Fibroblast of lung (primary cell): ENCODE results near the gene SLC39A5. TPM values are rescaled to one million over a fixed set of nuclear protein-coding genes. Genes with fewer than 3 reads are reported as not detected.
A peak's percentile ranks its signal among the peaks of the same experiment; 100 is the strongest.

Source experiments
- DNase-seq, 2 donors: peaks; one replicate each; pipeline versions ENCODE4 v3.0.0 to v3.0.0-alpha.2; 2010; ENCODE audit warnings: low read depth in 2 of 2
- H2AFZ ChIP-seq: 2 replicates; pipeline ENCODE4 v1.5.1; 2012; ENCODE audit warnings: low read length, control low read depth, inconsistent platforms
- H3K27ac ChIP-seq: 2 replicates; pipeline ENCODE4 v1.5.1; 2011; ENCODE audit warnings: low read length, control low read depth; ENCODE audit not compliant: insufficient read depth
- H3K27me3 ChIP-seq: 2 replicates; pipeline ENCODE4 v1.5.1; 2011; ENCODE audit warnings: mild to moderate bottlenecking, low read length; ENCODE audit not compliant: control insufficient read depth, insufficient read depth
- H3K36me3 ChIP-seq: 2 replicates; pipeline ENCODE4 v1.5.1; 2011; ENCODE audit warnings: low read length; ENCODE audit not compliant: control insufficient read depth, insufficient read depth
- H3K4me1 ChIP-seq: 2 replicates; pipeline ENCODE4 v1.5.1; 2011; ENCODE audit warnings: low read length; ENCODE audit not compliant: control insufficient read depth, insufficient read depth; ENCODE audit errors: extremely low read depth
- H3K4me2 ChIP-seq: 2 replicates; pipeline ENCODE4 v1.5.1; 2011; ENCODE audit warnings: low read length, control low read depth; ENCODE audit not compliant: insufficient read depth; ENCODE audit errors: extremely low read depth
- H3K4me3 ChIP-seq, 4 experiments: fragments of 200-600 bp in 1 of 4; sonication (generic) in 1 of 4; replicated peaks in 1 of 4; 2 replicates each; pipeline ENCODE4 v1.5.1; 2011 to 2016; ENCODE audit warnings: low read length in 4 of 4, low read depth in 3 of 4, mild to moderate bottlenecking in 3 of 4, control low read depth in 2 of 4, inconsistent platforms in 1 of 4, mixed read lengths in 1 of 4; ENCODE audit not compliant: insufficient read depth in 1 of 4; ENCODE audit errors: control extremely low read depth in 1 of 4
- H3K79me2 ChIP-seq: 2 replicates; pipeline ENCODE4 v1.5.1; 2012; ENCODE audit warnings: mild to moderate bottlenecking, low read length, inconsistent platforms; ENCODE audit not compliant: control insufficient read depth, insufficient read depth
- H3K9ac ChIP-seq: 2 replicates; pipeline ENCODE4 v1.5.1; 2011; ENCODE audit warnings: mild to moderate bottlenecking, low read length, control low read depth; ENCODE audit not compliant: insufficient read depth
- H3K9me3 ChIP-seq: 2 replicates; pipeline ENCODE4 v1.5.1; 2012; ENCODE audit warnings: low read depth, low read length; ENCODE audit not compliant: control insufficient read depth, insufficient read depth
- H4K20me1 ChIP-seq: 2 replicates; pipeline ENCODE4 v1.5.1; 2011; ENCODE audit warnings: low read length; ENCODE audit not compliant: control insufficient read depth, insufficient read depth; ENCODE audit errors: extremely low read depth
- CTCF ChIP-seq, 2 donors: IDR thresholded peaks in 1 of 2; conservative IDR thresholded peaks in 1 of 2; 1 replicate in 1 of 2; 2 replicates in 1 of 2; pipeline ENCODE4 v1.5.1; 2011 to 2012; ENCODE audit warnings: low read length in 2 of 2, control low read depth in 1 of 2, inconsistent platforms in 1 of 2, low read depth in 1 of 2, mild to moderate bottlenecking in 1 of 2
- EZH2 ChIP-seq: IDR thresholded peaks from 2 replicates; pipeline ENCODE4 v1.5.1; 2012; ENCODE audit warnings: low read length, control low read depth, mild to moderate bottlenecking; ENCODE audit errors: missing control alignments
- polyA plus RNA-seq, 2 donors: library from polyadenylated mRNA; depleted of rRNA in 1 of 2; stranded (reverse) in 1 of 2; unstranded in 1 of 2; fragments of >200 nt; gene quantifications; 2 replicates each; pipeline ENCODE4 v1.2.1, GENCODE V29; 2011 to 2012; ENCODE audit warnings: missing spikeins in 1 of 2
- total RNA-seq: library from RNA; depleted of rRNA; stranded (reverse); fragments of >200 nt; gene quantifications from 2 replicates; pipeline ENCODE4 v1.2.1, GENCODE V29; 2014

SLC39A5 gene
- total and polyA plus RNA-seq, 2 donors (not counting 1 experiment from before 2014, with no cell fraction given), result not detected

GRCh38 chr12:56258068-56258819, 28.4 kb downstream of the SLC39A5 start, which contains the start of gene ANKRD52:
Gene ANKRD52, minus strand, starts transcription at chr12:56258384. Its CDS starts 115 bp downstream, at chr12:56258269.
- peak within 1 kb of the TSS; percentile 80 for H3K27ac ChIP-seq
- peak; percentile 68 to 74 for DNase-seq
- TF ChIP-seq CTCF (conservative IDR thresholded peaks at IDR 0.05 in 1 of 2, IDR thresholded peaks at IDR 0.05 in 1 of 2; ENCODE audit: low read depth in 1 of 2, low read length in 2 of 2) (peak; percentile 12 to 29), EZH2 (no peak)
- peak within 1 kb of the TSS; percentile 81 for H3K9ac ChIP-seq
- H3K4me3 ChIP-seq, result peak within 1 kb of the TSS; percentile 81 to 85 (median 83)
- no peaks in the 10 kb centered on the region for H3K27me3 ChIP-seq
- peaks cover 15% of the 10 kb centered on the region for H3K4me1 ChIP-seq
- H2AFZ ChIP-seq, result peak within 1 kb of the TSS; percentile 74
- peaks cover 18% of the 10 kb centered on the region for H3K36me3 ChIP-seq
- peak within 1 kb of the TSS; percentile 92 for H3K4me2 ChIP-seq
- no peaks in the 10 kb centered on the region for H4K20me1 ChIP-seq
- peaks cover 34% of the 10 kb centered on the region for H3K79me2 ChIP-seq
- H3K9me3 ChIP-seq, result no peaks in the 10 kb centered on the region

GRCh38 chr12:56258820-56259183, 29.0 kb downstream of the SLC39A5 start:
- H3K9ac ChIP-seq, result peak overlapping the region; percentile 81
- peaks cover 16% of the 10 kb centered on the region for H3K36me3 ChIP-seq
- H3K4me3 ChIP-seq, result peak overlapping the region; percentile 43 to 82 (median 60)
- H3K4me1 ChIP-seq, result peaks cover 15% of the 10 kb centered on the region
- no peaks in the 10 kb centered on the region for H3K9me3 ChIP-seq
- DNase-seq, result no peak
- H4K20me1 ChIP-seq, result no peaks in the 10 kb centered on the region
- H3K79me2 ChIP-seq, result peaks cover 34% of the 10 kb centered on the region
- TF ChIP-seq EZH2 (no peak), CTCF (conservative IDR thresholded peaks at IDR 0.05 in 1 of 2, IDR thresholded peaks at IDR 0.05 in 1 of 2; ENCODE audit: low read depth in 1 of 2, low read length in 2 of 2) (no peak)
- H2AFZ ChIP-seq, result peak overlapping the region; percentile 74
- no peaks in the 10 kb centered on the region for H3K27me3 ChIP-seq
- H3K27ac ChIP-seq, result peak overlapping the region; percentile 80
- peak overlapping the region; percentile 86 for H3K4me2 ChIP-seq

- H3K9ac ChIP-seq, result no peak overlapping the region
- H2AFZ ChIP-seq, result no peak overlapping the region
- no peak overlapping the region for H3K4me2 ChIP-seq
- H3K36me3 ChIP-seq, result peaks cover 4% of the 10 kb centered on the region
- H4K20me1 ChIP-seq, result no peaks in the 10 kb centered on the region
- no peaks in the 10 kb centered on the region for H3K27me3 ChIP-seq
- H3K4me1 ChIP-seq, result peaks cover 15% of the 10 kb centered on the region
- peaks cover 25% of the 10 kb centered on the region for H3K79me2 ChIP-seq
- H3K27ac ChIP-seq, result no peak overlapping the region
- no peaks in the 10 kb centered on the region for H3K9me3 ChIP-seq
- no peak for TF ChIP-seq CTCF (conservative IDR thresholded peaks at IDR 0.05 in 1 of 2, IDR thresholded peaks at IDR 0.05 in 1 of 2; ENCODE audit: low read depth in 1 of 2, low read length in 2 of 2)
- TF ChIP-seq EZH2, result no peak
- no peak for DNase-seq
- no peak overlapping the region for H3K4me3 ChIP-seq
Measured at GRCh38 chr12:56260380-56260779, 30.5 kb downstream of the SLC39A5 start.
